NCI-H460 (cell line): ENCODE data around the gene PKIB. TPM values are rescaled to one million over a fixed set of nuclear protein-coding genes. Genes with fewer than 3 reads are reported as not detected.

Experiments
- DNase-seq: peaks from one replicate; pipeline ENCODE4 v3.0.0-alpha.2; 2016; ENCODE audit warnings: low read depth; ENCODE audit errors: extremely low read depth
- total RNA-seq: library from RNA; depleted of rRNA; stranded (reverse); fragments of >200 nt; shearing (Covaris generic); gene quantifications from 2 replicates; pipeline ENCODE4 v1.2.3, GENCODE V29; 2014

The PKIB gene
- total RNA-seq, 1 experiment from 2014 or later: not detected

DNA sequence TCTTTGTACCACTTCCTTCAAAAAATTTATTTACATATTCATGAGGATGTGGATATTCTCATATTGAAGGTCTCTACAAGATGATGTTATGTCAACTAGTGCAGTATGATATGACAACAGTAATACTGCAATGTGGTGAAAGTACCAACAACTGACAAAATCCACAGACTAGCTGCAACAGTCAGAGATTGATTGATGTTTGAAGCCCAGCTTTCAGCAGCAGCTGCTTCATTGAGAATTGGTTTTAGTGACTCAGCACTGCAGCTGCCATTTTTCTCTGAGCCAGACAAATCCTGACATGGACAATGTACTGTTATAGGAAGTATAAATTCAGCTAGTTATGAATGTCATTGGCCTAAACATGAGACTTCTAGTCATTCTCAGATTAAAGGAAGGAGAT lies 53.8 kb downstream of the PKIB start:
- DNase-seq: no peak

DNA sequence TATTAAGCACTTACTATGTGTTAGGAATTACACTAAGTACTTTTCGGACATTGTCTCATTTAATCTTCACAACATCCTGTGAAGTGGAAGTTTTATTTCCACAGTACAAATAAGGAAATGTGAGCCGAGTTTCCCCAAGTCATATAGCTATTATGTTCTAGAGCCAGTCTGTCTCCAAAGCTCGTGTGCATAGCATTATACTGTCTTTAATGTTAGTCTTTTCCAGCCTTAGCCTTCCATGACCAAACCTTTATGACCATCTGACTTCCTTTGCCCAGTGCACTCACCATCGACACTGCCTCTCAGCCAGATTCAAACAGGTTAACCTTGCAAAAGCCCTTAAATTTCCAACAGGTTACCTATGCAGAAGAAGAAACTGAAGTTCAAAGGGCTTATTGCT lies 55.7 kb downstream of the PKIB start:
- DNase-seq: no peak

DNA sequence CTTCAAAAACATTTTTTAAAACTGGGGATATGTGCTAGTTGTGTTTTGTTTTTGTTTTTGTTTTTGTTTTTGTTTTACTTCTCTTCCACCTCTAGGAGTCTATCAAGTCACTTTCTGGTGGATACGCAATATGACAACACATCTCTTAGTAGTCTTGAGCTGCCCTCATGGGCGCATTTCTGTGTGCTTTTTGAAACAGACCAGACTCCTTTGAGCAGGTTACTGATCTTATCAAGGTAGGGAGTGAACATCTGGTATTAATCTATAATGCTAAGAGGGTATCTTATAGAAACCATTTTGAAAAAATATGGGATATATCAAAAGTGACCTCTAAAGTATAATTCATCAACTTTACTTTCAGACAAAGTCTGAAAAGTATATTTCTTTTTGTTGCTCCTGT lies 56.2 kb downstream of the PKIB start:
- no peak for DNase-seq

- DNase-seq: no peak
These were observed 59.2 kb downstream of the PKIB start for GRCh38 chr6:122669418-122669817.

GRCh38 chr6:122669868-122670267 lies 59.7 kb downstream of the PKIB start:
- no peak for DNase-seq

DNA sequence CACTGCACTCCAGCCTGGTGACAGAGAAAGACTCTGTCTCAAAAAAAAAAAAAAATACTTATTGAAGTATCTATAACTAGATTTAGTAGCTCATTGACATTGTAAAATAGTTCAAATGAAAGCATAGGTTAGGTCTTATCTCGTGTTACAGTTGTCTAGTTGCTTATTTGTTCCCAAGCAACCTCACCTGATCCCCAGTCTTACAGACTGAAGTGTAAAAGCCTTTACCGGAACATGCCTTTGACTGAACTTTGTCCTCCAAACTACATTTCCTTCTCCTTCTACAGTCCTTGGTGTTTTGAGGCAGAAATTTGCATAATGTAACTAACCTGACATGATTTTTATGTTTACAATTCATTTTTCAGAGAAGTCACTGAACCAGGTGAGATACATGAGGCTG lies 61.0 kb downstream of the PKIB start:
- DNase-seq: no peak

GRCh38 chr6:122673343-122673961 lies 63.2 kb downstream of the PKIB start:
- DNase-seq: no peak

- DNase-seq: no peak
These were observed 65.9 kb downstream of the PKIB start for GRCh38 chr6:122676146-122676545.

DNA sequence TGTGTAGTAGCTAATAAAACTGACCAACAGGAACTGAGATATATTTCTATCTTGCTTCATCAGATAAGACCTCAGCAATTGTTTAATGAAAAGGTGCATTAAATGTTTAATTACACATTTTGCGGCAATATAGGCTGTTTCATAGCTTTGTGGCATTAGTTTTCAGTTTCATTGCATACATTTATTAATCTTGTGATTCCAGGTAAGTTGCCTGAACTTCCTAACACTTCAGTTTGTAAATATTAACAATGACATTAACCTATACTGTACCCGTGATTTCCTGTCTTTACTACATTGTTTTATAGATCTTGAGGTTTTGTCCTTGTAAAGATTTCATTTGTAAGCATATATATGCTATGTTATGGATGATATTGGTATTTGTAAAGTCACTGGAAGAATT lies 66.5 kb downstream of the PKIB start:
- no peak for DNase-seq

DNA sequence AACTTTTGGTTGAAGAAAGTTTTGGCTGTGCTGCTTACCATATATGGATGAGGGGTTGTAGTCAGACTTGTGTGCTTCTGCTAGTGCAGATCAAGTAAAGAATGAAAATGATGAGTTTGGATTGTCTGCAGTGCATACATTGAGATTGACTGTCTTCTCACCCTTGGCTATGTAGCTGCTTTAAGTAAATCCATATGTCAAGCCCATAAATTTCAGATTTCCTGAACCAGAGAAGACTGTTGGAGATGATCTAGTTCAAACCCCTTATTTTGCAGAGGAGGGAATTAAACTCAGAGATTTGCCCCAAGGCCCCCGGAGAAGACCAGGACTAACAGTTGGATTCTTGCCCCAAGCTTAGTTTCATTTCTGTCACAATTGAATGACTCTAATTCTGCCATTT lies 67.2 kb downstream of the PKIB start:
- no peak for DNase-seq

GRCh38 chr6:122678841-122679240 lies 68.6 kb downstream of the PKIB start:
- DNase-seq: no peak

GRCh38 chr6:122681705-122682104 lies 71.5 kb downstream of the PKIB start:
- no peak for DNase-seq

- DNase-seq: no peak
These were observed 73.9 kb downstream of the PKIB start for GRCh38 chr6:122683989-122684651.

DNA sequence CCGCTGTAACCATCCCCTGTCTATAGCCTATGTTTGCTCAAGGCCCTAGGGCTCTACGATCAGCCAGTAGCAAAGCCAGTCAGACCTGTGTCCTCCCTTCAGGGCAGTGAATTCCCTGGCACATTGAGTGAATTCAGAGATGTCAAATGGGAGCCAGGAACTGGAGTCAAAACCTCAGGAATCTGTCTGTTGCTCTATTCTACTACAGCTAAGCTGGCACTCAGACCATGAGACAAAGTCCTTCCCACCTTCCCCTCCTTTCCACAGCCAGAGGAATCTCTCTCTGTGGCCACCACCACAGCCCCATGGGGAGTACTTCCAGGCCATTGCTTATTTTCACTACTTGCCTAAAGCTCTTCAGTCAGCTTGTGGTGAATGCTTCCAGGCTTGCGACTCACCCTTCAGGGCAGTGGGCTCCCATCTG lies 82.0 kb downstream of the PKIB start:
- DNase-seq: no peak

- DNase-seq: no peak
These were observed 82.8 kb downstream of the PKIB start for GRCh38 chr6:122692807-122693580.

DNA sequence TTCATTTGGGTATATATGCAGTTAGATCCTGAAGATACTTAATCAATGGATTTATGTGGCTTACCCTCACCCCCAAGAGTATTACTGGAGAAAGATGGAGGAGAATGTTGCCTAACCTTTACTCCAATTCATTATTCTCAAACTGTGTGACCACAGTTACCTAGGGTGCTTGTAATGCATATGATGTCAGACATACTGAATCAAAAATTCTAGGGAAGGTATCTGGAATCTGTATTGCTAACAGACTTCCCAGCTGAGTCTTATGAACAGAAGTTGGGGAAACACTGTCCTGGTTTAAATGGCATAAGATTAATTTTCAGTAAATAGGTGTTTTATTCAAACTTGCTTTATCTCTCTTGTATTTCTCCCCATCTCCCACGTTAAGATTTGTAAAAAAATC lies 83.9 kb downstream of the PKIB start:
- DNase-seq: no peak

DNA sequence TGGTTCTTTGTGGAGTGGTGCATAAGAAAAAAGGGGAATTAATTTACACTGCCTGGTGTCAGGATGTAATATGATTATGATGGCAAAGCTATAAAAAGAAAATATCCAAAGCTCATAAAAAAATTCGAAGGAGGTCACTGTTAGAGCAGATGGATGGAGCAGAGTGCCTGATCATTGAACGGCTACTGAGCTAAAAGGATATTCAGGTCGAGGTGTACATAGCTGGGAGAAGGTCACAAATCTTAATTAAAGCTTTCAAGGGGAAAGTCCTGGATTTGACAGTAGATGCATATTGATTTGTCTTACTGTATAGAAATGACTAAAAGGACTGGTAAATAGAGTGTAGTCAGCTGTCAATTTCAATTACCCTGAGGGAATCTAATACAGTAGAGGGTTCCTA lies 84.4 kb downstream of the PKIB start:
- DNase-seq: no peak

GRCh38 chr6:122695188-122695587 lies 85.0 kb downstream of the PKIB start:
- DNase-seq: no peak

DNA sequence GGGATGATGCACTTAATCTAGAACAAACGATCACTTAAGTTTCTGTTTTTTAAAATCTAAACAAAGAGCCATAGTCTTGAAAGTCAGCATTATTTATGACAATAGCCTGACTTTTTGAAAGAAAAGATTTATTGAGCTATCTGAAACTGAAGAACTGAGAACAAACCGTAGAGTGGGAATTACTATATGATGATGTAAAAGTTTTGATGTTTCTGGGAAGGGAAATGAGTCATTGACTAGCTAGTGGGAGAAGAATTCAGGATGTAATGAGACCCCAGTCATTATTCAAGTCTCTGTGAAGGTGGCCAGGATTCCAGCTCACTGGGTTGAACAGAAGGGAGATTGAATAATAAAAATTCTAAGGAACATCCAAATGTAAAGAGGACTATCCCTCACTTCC lies 85.9 kb downstream of the PKIB start:
- DNase-seq: no peak

GRCh38 chr6:122696853-122697252 lies 86.6 kb downstream of the PKIB start:
- DNase-seq: no peak

- DNase-seq: no peak
These were observed 87.3 kb downstream of the PKIB start for GRCh38 chr6:122697458-122697857.

- DNase-seq: no peak
These were observed 91.5 kb downstream of the PKIB start for GRCh38 chr6:122701666-122702065.
